Measurements from ENCODE around the gene ANKRD39. TPM values are rescaled to one million over a fixed set of nuclear protein-coding genes. Genes with fewer than 3 reads are reported as not detected.

Gene ANKRD39
- 6.2 and 7.0 TPM in 2 replicates for total RNA-seq

GRCh38 chr2:96857667-96858372 is at the start of gene ANKRD39:
TSS of gene ANKRD39 (minus strand) at chr2:96858016. CDS start at chr2:96857987, 29 bp downstream.

GRCh38 chr2:96869822-96870625 is 12.2 kb upstream of the ANKRD39 start, which contains the start of gene SEMA4C:
TSS of gene SEMA4C (minus strand) at chr2:96870080. CDS start at chr2:96867886, 2,194 bp downstream.

GRCh38 chr2:96843538-96844268 is 14.1 kb downstream of the ANKRD39 start, which contains the start of gene ANKRD23:
TSS of gene ANKRD23 (minus strand) at chr2:96844021. CDS start at chr2:96843992, 29 bp downstream.

GRCh38 chr2:96816127-96816835 is 41.5 kb downstream of the ANKRD39 start, which contains the start of gene CNNM3:
TSS of gene CNNM3 (plus strand) at chr2:96816268. CDS start at chr2:96816278, 10 bp downstream.

Other genes with a start within 250 kb of the ANKRD39 start
- gene KANSL3, start 219.7 kb downstream of the ANKRD39 start, total RNA-seq, result 23.0 and 26.6 TPM in 2 replicates
- gene FER1L5, start 215.3 kb downstream of the ANKRD39 start, total RNA-seq, result 0.25 and 0.53 TPM in 2 replicates
- 19.0 and 19.3 TPM in 2 replicates for gene LMAN2L, start 118.0 kb downstream of the ANKRD39 start, total RNA-seq
- 1.8 and 2.8 TPM in 2 replicates for gene CNNM4, start 97.1 kb downstream of the ANKRD39 start, total RNA-seq
- 4.5 and 5.2 TPM in 2 replicates for gene CNNM3, start 41.7 kb downstream of the ANKRD39 start, total RNA-seq
- gene ANKRD23, start 14.0 kb downstream of the ANKRD39 start, total RNA-seq, result 1.1 and 1.9 TPM in 2 replicates
- gene SEMA4C, start 12.1 kb upstream of the ANKRD39 start, total RNA-seq, result 16.0 and 18.1 TPM in 2 replicates
- gene FAM178B, start 128.6 kb upstream of the ANKRD39 start, total RNA-seq, result 0.12 TPM in 1 of 2 replicates, not detected in the other
- gene FAHD2B, start 236.9 kb upstream of the ANKRD39 start, total RNA-seq, result 2.6 and 3.8 TPM in 2 replicates

All from aortic smooth muscle cell (primary cell).